BLaER1 treated with 17β-estradiol and CSF1 and Interleukin-3, amounts not matched to agents 10 nM and 100 nM (cell line): ENCODE measurements around the gene TCF25.

Experiments used
- H3K27ac ChIP-seq, 11 experiments: shearing (Covaris generic); formaldehyde crosslinking; 2 replicates each; pipeline ENCODE4 v1.8.1; 2022
- H3K27me3 ChIP-seq, 11 experiments: shearing (Covaris generic); formaldehyde crosslinking; 2 replicates each; pipeline ENCODE4 v1.8.1; 2022
- H3K36me3 ChIP-seq, 11 experiments: shearing (Covaris generic); formaldehyde crosslinking; 2 replicates each; pipeline ENCODE4 v1.8.1; 2022
- H3K4me1 ChIP-seq, 10 experiments: shearing (Covaris generic); formaldehyde crosslinking; 2 replicates each; pipeline ENCODE4 v1.8.1; 2022
- H3K4me2 ChIP-seq, 11 experiments: shearing (Covaris generic); formaldehyde crosslinking; 2 replicates each; pipeline ENCODE4 v1.8.1; 2022
- H3K4me3 ChIP-seq, 10 experiments: shearing (Covaris generic); formaldehyde crosslinking; 2 replicates each; pipeline ENCODE4 v1.8.1; 2022
- H3K9ac ChIP-seq, 11 experiments: shearing (Covaris generic); formaldehyde crosslinking; 2 replicates each; pipeline ENCODE4 v1.8.1; 2022
- H3K9me3 ChIP-seq, 11 experiments: shearing (Covaris generic); formaldehyde crosslinking; replicated peaks in 1 of 11; 2 replicates each; pipeline ENCODE4 v1.8.1; 2022
- H4K20me1 ChIP-seq, 11 experiments: shearing (Covaris generic); formaldehyde crosslinking; 2 replicates each; pipeline ENCODE4 v1.8.1; 2022
- Cebpa-rat ChIP-seq, 11 experiments: shearing (Covaris generic); IDR thresholded peaks; 2 replicates each; pipeline ENCODE4 v1.8.1; 2022

TCF25 gene

DNA sequence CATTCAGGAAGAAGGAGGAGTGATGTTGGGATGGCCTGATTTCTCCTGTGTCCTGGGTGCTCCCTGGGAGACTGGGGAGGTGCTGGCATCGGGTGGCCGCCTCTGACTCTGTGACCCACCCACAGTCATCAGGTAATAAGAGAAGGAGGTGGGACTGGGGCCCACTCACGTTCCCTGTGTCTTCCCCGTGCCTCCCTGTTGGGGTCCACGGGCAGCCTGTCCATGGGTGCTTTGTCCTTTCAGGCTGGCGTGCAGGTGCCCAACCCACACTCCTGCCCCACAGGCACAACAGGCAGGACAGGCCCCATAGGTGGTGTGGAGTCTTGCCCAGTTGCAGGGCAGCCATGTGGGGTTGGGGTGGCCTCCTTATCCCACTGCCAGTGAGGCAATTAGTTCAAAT lies 79.2 kb downstream of the TCF25 start:
- Histone ChIP-seq H3K9ac (0 out of 22 replicates have a peak overlapping the region, but pooled peaks of 2 of the 11 experiments have one; percentile 22 to 59), H3K27ac (no peak overlapping the region), H3K4me3 (no peak overlapping the region), H3K27me3 (peaks cover 0 to 15% (median 7%) of the 10 kb centered on the region in 11 experiments; a peak in 17 of 22 replicates), H3K36me3 (peaks cover 6 to 28% (median 14%) of the 10 kb centered on the region in 11 experiments; a peak in 19 of 22 replicates), H3K4me1 (peaks cover 50 to 68% (median 65%) of the 10 kb centered on the region in 10 experiments), H4K20me1 (peaks cover 30 to 78% (median 58%) of the 10 kb centered on the region in 11 experiments; a peak in 20 of 22 replicates), H3K4me2 (peak overlapping the region in 4 of 11 experiments; percentile 2 to 79 (median 73); a peak in 3 of 22 replicates), H3K9me3 (no peaks in the 10 kb centered on the region)
- no peak for TF ChIP-seq Cebpa-rat (IDR thresholded peaks at IDR 0.05)

- Histone ChIP-seq H3K4me3 (no peak overlapping the region), H4K20me1 (peaks cover 30 to 86% (median 58%) of the 10 kb centered on the region in 11 experiments; a peak in 19 of 22 replicates), H3K27ac (no peak overlapping the region), H3K27me3 (peaks cover 0 to 7% (median 0%) of the 10 kb centered on the region in 11 experiments; a peak in 5 of 22 replicates), H3K4me2 (peak overlapping the region; percentile 57 to 82 (median 69)), H3K9ac (peak overlapping the region in 7 of 11 experiments; percentile 16 to 59 (median 32); a peak in 6 of 22 replicates), H3K9me3 (no peaks in the 10 kb centered on the region), H3K36me3 (peaks cover 16 to 41% (median 27%) of the 10 kb centered on the region in 11 experiments), H3K4me1 (peaks cover 42 to 74% (median 64%) of the 10 kb centered on the region in 10 experiments)
- no peak for TF ChIP-seq Cebpa-rat (IDR thresholded peaks at IDR 0.05)
These were observed 80.4 kb downstream of the TCF25 start for GRCh38 chr16:89953671-89954406.

DNA sequence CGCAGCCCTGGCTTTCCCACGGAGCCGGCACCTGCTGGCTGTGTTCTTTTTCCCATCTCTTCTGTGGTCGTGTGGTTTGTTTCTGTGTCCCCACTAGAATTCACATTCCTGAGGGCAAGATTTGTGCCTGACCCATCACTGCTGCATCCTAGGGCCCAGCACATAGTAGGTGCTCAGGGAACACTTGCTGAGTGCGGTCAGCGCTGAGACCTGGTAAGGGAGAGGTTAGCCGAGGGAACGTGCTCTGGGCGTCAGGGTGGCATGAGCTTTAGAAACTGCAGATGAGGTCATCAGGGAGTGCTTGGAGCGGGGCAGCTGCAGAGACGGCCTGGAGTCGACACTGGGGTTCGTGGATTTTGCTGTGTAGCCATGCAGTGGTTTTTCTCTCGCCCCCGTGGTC lies 81.1 kb downstream of the TCF25 start:
- Histone ChIP-seq H3K4me1 (peaks cover 38 to 72% (median 60%) of the 10 kb centered on the region in 10 experiments), H3K4me3 (no peak overlapping the region), H3K9me3 (no peaks in the 10 kb centered on the region), H3K36me3 (peaks cover 21 to 47% (median 32%) of the 10 kb centered on the region in 11 experiments), H3K4me2 (peak overlapping the region; percentile 57 to 82 (median 69); a peak in 19 of 22 replicates), H3K27ac (no peak overlapping the region), H3K9ac (no peak overlapping the region), H3K27me3 (peaks cover 0 to 3% (median 0%) of the 10 kb centered on the region in 11 experiments; a peak in 3 of 22 replicates), H4K20me1 (peaks cover 30 to 82% (median 55%) of the 10 kb centered on the region in 11 experiments; a peak in 19 of 22 replicates)
- TF ChIP-seq Cebpa-rat (IDR thresholded peaks at IDR 0.05), result no peak

DNA sequence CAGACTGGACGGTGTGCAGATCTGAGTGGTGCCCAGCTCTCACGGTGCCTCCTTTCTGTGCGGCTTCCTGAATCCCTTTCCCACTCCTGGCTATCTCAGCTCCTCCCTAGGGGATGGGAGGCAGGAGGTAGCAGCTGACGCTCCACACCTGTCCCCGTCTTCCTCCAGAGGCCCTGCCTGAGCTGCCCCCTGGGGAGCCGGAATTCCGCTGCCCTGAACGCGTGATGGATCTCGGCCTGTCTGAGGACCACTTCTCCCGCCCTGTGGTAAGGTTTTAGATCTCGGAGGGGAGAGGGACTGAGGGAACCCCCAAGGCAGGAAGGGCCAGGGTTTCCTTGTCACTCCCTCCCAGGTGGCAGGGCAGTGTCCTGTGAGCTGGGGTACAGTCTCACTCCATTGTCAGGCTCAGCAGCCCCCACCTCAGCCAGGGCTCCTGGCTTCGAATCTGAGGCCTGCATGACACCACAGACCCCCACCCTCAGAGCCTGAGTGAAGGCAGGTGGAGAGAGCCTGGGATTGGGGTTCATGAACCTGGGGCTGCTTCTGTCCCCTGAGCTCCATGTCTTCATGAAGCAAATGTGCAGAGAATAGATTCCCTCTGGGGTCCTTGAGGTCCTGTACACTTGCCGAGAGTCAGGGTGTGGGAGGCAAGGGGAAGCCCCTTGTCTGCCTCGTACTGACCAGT lies 81.8 kb downstream of the TCF25 start:
- TF ChIP-seq Cebpa-rat (IDR thresholded peaks at IDR 0.05), result no peak
- H3K9ac ChIP-seq, result no peak overlapping the region
- H3K27me3 ChIP-seq, result no peaks in the 10 kb centered on the region
- H3K9me3 ChIP-seq, result no peaks in the 10 kb centered on the region
- H3K27ac ChIP-seq, result no peak overlapping the region
- H4K20me1 ChIP-seq, result peaks cover 30 to 75% (median 48%) of the 10 kb centered on the region in 11 experiments; a peak in 19 of 22 replicates
- peaks cover 31 to 65% (median 53%) of the 10 kb centered on the region in 10 experiments for H3K4me1 ChIP-seq
- H3K36me3 ChIP-seq, result peaks cover 24 to 54% (median 39%) of the 10 kb centered on the region in 11 experiments
- H3K4me3 ChIP-seq, result no peak overlapping the region
- H3K4me2 ChIP-seq, result peak overlapping the region in 3 of 11 experiments; percentile 69 to 92 (median 79); a peak in 4 of 22 replicates

DNA sequence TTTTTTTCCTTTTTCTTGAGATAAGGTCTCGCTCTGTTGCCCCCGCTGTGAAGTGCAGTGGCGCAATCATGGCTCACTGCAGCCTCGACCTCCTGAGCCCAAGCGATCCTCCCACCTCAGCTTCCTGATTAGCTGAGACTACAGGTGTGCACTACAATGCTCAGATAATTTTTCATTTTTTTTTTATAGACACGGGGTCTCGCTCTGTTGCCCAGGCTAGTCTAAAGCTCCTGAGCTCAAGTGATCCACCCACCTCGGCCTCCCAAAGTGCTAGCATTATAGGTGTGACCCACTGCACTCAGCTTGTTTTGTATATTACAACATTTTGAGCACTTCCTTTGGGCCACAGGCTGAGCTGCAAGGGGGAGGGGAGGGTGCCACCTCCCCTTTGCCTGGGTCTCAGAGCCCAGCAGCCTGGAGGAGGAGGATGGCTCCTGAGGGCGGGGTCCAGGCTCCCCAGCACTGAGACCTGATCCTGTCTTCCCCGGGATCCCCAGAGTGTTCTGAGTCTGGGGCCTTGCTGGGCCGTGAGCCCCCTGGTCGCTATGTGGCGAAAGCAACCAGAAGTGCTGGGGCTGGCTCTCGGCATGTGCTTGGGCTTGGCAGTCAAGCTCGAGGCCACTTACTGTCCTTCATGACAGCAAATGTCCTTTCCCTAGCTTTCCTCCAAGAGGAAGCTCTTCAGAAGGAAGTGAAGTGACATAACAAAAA lies 83.3 kb downstream of the TCF25 start:
- peaks cover 26 to 63% (median 36%) of the 10 kb centered on the region in 11 experiments; a peak in 19 of 22 replicates for H4K20me1 ChIP-seq
- H3K4me3 ChIP-seq, result peak overlapping the region in 3 of 10 experiments; percentile 2 to 51 (median 7); a peak in 3 of 20 replicates
- peak overlapping the region in 9 of 11 experiments; percentile 18 to 64 (median 56); a peak in 13 of 22 replicates for H3K9ac ChIP-seq
- peaks cover 30 to 65% (median 52%) of the 10 kb centered on the region in 10 experiments for H3K4me1 ChIP-seq
- H3K36me3 ChIP-seq, result peaks cover 30 to 67% (median 54%) of the 10 kb centered on the region in 11 experiments
- H3K9me3 ChIP-seq, result no peaks in the 10 kb centered on the region
- TF ChIP-seq Cebpa-rat (IDR thresholded peaks at IDR 0.05), result no peak; a peak in 1 of 22 replicates
- H3K4me2 ChIP-seq, result peak overlapping the region in 10 of 11 experiments; percentile 6 to 95 (median 76); a peak in 18 of 22 replicates
- H3K27ac ChIP-seq, result peak overlapping the region in 10 of 11 experiments; percentile 23 to 81 (median 63); a peak in 16 of 22 replicates
- no peaks in the 10 kb centered on the region for H3K27me3 ChIP-seq

- H3K36me3 ChIP-seq, result peaks cover 30 to 71% (median 54%) of the 10 kb centered on the region in 11 experiments
These were observed 83.9 kb downstream of the TCF25 start for GRCh38 chr16:89957216-89957785.

DNA sequence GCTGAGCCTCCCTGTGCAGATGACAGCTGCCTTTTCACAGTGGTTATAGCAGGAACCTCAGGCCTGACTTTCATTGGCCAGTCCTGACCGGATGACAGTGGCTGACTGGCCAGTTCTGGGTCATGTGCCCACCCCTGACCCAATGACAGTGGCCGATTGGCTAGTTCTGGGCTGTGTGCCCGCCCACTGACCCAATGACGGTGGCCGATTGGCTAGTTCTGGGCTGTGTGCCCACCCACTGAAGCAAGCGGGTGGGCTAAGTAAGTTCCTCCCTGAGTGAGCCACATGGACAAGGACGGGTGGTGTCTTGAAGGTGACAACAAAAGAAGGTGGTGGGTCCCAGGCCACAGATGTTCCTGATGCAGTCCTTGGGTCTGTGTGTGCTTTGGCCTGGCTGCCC lies 84.7 kb downstream of the TCF25 start:
- peak overlapping the region in 5 of 11 experiments; percentile 77 to 95 (median 92); a peak in 11 of 22 replicates for H3K4me2 ChIP-seq
- H3K9ac ChIP-seq, result peak overlapping the region in 2 of 11 experiments; percentile 58 to 64; a peak in 1 of 22 replicates
- peak overlapping the region in 6 of 11 experiments; percentile 1 to 81 (median 69); a peak in 8 of 22 replicates for H3K27ac ChIP-seq
- H3K4me3 ChIP-seq, result no peak overlapping the region
- TF ChIP-seq Cebpa-rat (IDR thresholded peaks at IDR 0.05), result no peak
- peaks cover 26 to 59% (median 50%) of the 10 kb centered on the region in 10 experiments for H3K4me1 ChIP-seq
- no peaks in the 10 kb centered on the region for H3K27me3 ChIP-seq
- H3K9me3 ChIP-seq, result no peaks in the 10 kb centered on the region
- peaks cover 30 to 73% (median 57%) of the 10 kb centered on the region in 11 experiments for H3K36me3 ChIP-seq
- peaks cover 12 to 49% (median 24%) of the 10 kb centered on the region in 11 experiments; a peak in 19 of 22 replicates for H4K20me1 ChIP-seq

More at GRCh38 chr16:89957216-89957785, 83.9 kb downstream of the TCF25 start:
- no peaks in the 10 kb centered on the region for H3K27me3 ChIP-seq
- H3K9me3 ChIP-seq, result no peaks in the 10 kb centered on the region
- peak overlapping the region in 3 of 10 experiments; percentile 2 to 33 (median 7); a peak in 2 of 20 replicates for H3K4me3 ChIP-seq
- H3K4me2 ChIP-seq, result peak overlapping the region in 9 of 11 experiments; percentile 6 to 95 (median 77); a peak in 18 of 22 replicates
- H3K27ac ChIP-seq, result peak overlapping the region in 10 of 11 experiments; percentile 23 to 81 (median 63); a peak in 16 of 22 replicates
- peaks cover 30 to 65% (median 52%) of the 10 kb centered on the region in 10 experiments for H3K4me1 ChIP-seq
- no peak for TF ChIP-seq Cebpa-rat (IDR thresholded peaks at IDR 0.05)
- peak overlapping the region in 9 of 11 experiments; percentile 18 to 64 (median 56); a peak in 15 of 22 replicates for H3K9ac ChIP-seq
- peaks cover 20 to 56% (median 31%) of the 10 kb centered on the region in 11 experiments; a peak in 19 of 22 replicates for H4K20me1 ChIP-seq
